WTC11 (cell line): Measurements from ENCODE around the gene TMOD3. TPM values are rescaled to one million over a fixed set of nuclear protein-coding genes. Genes with fewer than 3 reads are reported as not detected.

Source experiments
- ATAC-seq: fragments of 200-7000 bp; cut with Tn5 transposase; 2 replicates; pipeline ENCODE4 v1.10.0; 2021; ENCODE audit warnings: mild to moderate bottlenecking, moderate library complexity
- CTCF ChIA-PET: fragments of 300-600 bp; sonication (Branson Sonifier 250); formaldehyde crosslinking; loops from one replicate; lab custom pipeline; 2021; ENCODE audit warnings: antibody characterized with exemption; lab: Charles Lee
- POLR2A ChIA-PET: fragments of 350-600 bp; sonication (Branson Sonifier 250); formaldehyde crosslinking; loops from one replicate; lab custom pipeline; 2021; ENCODE audit warnings: antibody characterized with exemption; lab: Charles Lee
- DNase-seq: peaks from one replicate; pipeline ENCODE4 v3.0.0; 2021; ENCODE audit warnings: low spot score
- H3K27ac Mint-ChIP-seq: 2 replicates; pipeline ENCODE4 v1.8.0; 2021; ENCODE audit warnings: mixed read lengths
- H3K27me3 Mint-ChIP-seq: 2 replicates; pipeline ENCODE4 v1.8.0; 2021; ENCODE audit warnings: low read depth, mild to moderate bottlenecking, moderate library complexity, mixed read lengths
- H3K36me3 Mint-ChIP-seq: 2 replicates; pipeline ENCODE4 v1.8.0; 2021; ENCODE audit warnings: mixed read lengths
- H3K4me1 Mint-ChIP-seq: 2 replicates; pipeline ENCODE4 v1.8.0; 2022; ENCODE audit warnings: mixed read lengths
- H3K4me3 Mint-ChIP-seq: 2 replicates; pipeline ENCODE4 v1.8.0; 2021; ENCODE audit warnings: mild to moderate bottlenecking, moderate library complexity, mixed read lengths
- H3K9me3 Mint-ChIP-seq: 2 replicates; pipeline ENCODE4 v1.8.0; 2021; ENCODE audit warnings: mixed read lengths
- ARID4B ChIP-seq: sonication (generic); formaldehyde crosslinking; IDR thresholded peaks from 2 replicates; pipeline ENCODE4 v1.8.0; 2023; ENCODE audit warnings: missing genetic modification reagents, mild to moderate bottlenecking, borderline replicate concordance
- E2F5 ChIP-seq: sonication (generic); formaldehyde crosslinking; IDR thresholded peaks from 2 replicates; pipeline ENCODE4 v1.8.1; 2022; ENCODE audit warnings: mild to moderate bottlenecking, moderate library complexity, missing genetic modification reagents
- ESRRA ChIP-seq: sonication (generic); formaldehyde crosslinking; IDR thresholded peaks from 2 replicates; pipeline ENCODE4 v1.8.1; 2022; ENCODE audit warnings: mild to moderate bottlenecking, missing genetic modification reagents, borderline replicate concordance
- FOXP1 ChIP-seq: sonication (generic); formaldehyde crosslinking; IDR thresholded peaks from 2 replicates; pipeline ENCODE4 v1.8.0; 2022; ENCODE audit warnings: missing genetic modification reagents, mild to moderate bottlenecking, moderate library complexity, borderline replicate concordance
- GRHL2 ChIP-seq: fragments of 250-450 bp; sonication (Bioruptor Pico); IDR thresholded peaks from 2 replicates; pipeline ENCODE4 v1.8.0; 2022; ENCODE audit warnings: mild to moderate bottlenecking, moderate library complexity; ENCODE audit not compliant: insufficient replicate concordance, severe bottlenecking
- GTF2I ChIP-seq: fragments of 250-450 bp; sonication (Bioruptor Pico); conservative IDR thresholded peaks from 2 replicates; pipeline ENCODE4 v1.4.0; 2021; ENCODE audit warnings: mild to moderate bottlenecking
- JAZF1 ChIP-seq: fragments of 250-450 bp; sonication (Bioruptor Pico); IDR thresholded peaks from 2 replicates; pipeline ENCODE4 v1.9.0; 2021; ENCODE audit warnings: moderate library complexity, mild to moderate bottlenecking, inconsistent platforms
- NFATC4 ChIP-seq: fragments of 250-450 bp; sonication (Bioruptor Pico); IDR thresholded peaks from 2 replicates; pipeline ENCODE4 v1.9.0; 2021; ENCODE audit warnings: mild to moderate bottlenecking
- NFYB ChIP-seq: sonication (generic); formaldehyde crosslinking; conservative IDR thresholded peaks from 2 replicates; pipeline ENCODE4 v1.8.0; 2022; ENCODE audit warnings: low read depth, missing genetic modification reagents
- NR1H2 ChIP-seq: sonication (generic); formaldehyde crosslinking; IDR thresholded peaks from 2 replicates; pipeline ENCODE4 v1.9.0; 2021; ENCODE audit warnings: mild to moderate bottlenecking, moderate library complexity, missing genetic modification reagents
- SOX15 ChIP-seq: fragments of 250-450 bp; sonication (Bioruptor Pico); IDR thresholded peaks from 2 replicates; pipeline ENCODE4 v1.9.0; 2021; ENCODE audit warnings: mild to moderate bottlenecking
- TEAD1 ChIP-seq: sonication (generic); formaldehyde crosslinking; IDR thresholded peaks from 2 replicates; pipeline ENCODE4 v1.8.0; 2022; ENCODE audit warnings: mild to moderate bottlenecking, missing genetic modification reagents
- ZNF219 ChIP-seq: sonication (generic); formaldehyde crosslinking; IDR thresholded peaks from 2 replicates; pipeline ENCODE4 v1.8.0; 2023; ENCODE audit warnings: missing genetic modification reagents, mild to moderate bottlenecking, borderline replicate concordance
- ZNF423 ChIP-seq: fragments of 250-450 bp; sonication (Bioruptor Pico); IDR thresholded peaks from 2 replicates; pipeline ENCODE4 v2.1.2; 2022; ENCODE audit warnings: mild to moderate bottlenecking, moderate library complexity
- ZNF671 ChIP-seq: fragments of 250-450 bp; sonication (Bioruptor Pico); IDR thresholded peaks from 2 replicates; pipeline ENCODE4 v1.8.0; 2021; ENCODE audit warnings: mild to moderate bottlenecking
- total RNA-seq: library from RNA; stranded (reverse); gene quantifications from 3 replicates; pipeline ENCODE4 v1.2.3, GENCODE V29; 2021
- TF ChIP-seq, protein P1 (sequence below): sonication (generic); formaldehyde crosslinking; IDR thresholded peaks from 2 replicates; pipeline ENCODE4 v1.8.0; 2022; ENCODE audit warnings: missing genetic modification reagents
- TF ChIP-seq, protein P2 (sequence below): sonication (generic); formaldehyde crosslinking; IDR thresholded peaks from 2 replicates; pipeline ENCODE4 v1.8.0; 2022; ENCODE audit warnings: mild to moderate bottlenecking, missing genetic modification reagents

Gene TMOD3
- total RNA-seq, 1 experiment from 2014 or later = 40.6 TPM

DNA sequence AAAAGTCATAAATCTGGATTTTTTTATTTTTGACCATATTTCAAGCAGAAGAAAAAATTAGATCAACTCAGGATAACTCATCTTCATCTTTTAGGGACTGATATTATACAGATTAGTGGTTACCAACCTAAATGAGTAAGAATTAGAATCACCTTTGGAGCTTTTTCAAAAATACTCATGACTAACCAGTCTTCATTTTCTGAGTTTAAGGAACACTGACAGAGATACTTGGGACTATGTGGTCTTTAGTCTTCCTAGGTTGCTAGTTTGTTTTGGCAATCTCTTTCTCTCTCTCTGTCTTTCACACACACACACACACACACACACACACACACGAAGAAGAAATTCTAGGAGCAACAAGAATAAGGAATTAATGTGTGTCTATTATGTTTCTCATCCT, 50.1 kb downstream of the TMOD3 start (continued):
- TF ChIP-seq ARID4B (CRISPR knock-in tag) (no peak), TEAD1 (CRISPR knock-in tag) (no peak), FOXP1 (CRISPR knock-in tag) (no peak), NFATC4 (CRISPR knock-in tag) (no peak), NR1H2 (CRISPR knock-in tag) (no peak), ESRRA (CRISPR knock-in tag) (no peak), NFYB (CRISPR knock-in tag) (no peak), SOX15 (CRISPR knock-in tag) (no peak), GTF2I (CRISPR knock-in tag) (no peak), ZNF423 (no peak), GRHL2 (no peak), ZNF219 (CRISPR knock-in tag) (no peak), E2F5 (CRISPR knock-in tag) (no peak)
- TF ChIP-seq, protein P1, sequence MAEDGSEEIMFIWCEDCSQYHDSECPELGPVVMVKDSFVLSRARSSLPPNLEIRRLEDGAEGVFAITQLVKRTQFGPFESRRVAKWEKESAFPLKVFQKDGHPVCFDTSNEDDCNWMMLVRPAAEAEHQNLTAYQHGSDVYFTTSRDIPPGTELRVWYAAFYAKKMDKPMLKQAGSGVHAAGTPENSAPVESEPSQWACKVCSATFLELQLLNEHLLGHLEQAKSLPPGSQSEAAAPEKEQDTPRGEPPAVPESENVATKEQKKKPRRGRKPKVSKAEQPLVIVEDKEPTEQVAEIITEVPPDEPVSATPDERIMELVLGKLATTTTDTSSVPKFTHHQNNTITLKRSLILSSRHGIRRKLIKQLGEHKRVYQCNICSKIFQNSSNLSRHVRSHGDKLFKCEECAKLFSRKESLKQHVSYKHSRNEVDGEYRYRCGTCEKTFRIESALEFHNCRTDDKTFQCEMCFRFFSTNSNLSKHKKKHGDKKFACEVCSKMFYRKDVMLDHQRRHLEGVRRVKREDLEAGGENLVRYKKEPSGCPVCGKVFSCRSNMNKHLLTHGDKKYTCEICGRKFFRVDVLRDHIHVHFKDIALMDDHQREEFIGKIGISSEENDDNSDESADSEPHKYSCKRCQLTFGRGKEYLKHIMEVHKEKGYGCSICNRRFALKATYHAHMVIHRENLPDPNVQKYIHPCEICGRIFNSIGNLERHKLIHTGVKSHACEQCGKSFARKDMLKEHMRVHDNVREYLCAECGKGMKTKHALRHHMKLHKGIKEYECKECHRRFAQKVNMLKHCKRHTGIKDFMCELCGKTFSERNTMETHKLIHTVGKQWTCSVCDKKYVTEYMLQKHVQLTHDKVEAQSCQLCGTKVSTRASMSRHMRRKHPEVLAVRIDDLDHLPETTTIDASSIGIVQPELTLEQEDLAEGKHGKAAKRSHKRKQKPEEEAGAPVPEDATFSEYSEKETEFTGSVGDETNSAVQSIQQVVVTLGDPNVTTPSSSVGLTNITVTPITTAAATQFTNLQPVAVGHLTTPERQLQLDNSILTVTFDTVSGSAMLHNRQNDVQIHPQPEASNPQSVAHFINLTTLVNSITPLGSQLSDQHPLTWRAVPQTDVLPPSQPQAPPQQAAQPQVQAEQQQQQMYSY = no peak

DNA sequence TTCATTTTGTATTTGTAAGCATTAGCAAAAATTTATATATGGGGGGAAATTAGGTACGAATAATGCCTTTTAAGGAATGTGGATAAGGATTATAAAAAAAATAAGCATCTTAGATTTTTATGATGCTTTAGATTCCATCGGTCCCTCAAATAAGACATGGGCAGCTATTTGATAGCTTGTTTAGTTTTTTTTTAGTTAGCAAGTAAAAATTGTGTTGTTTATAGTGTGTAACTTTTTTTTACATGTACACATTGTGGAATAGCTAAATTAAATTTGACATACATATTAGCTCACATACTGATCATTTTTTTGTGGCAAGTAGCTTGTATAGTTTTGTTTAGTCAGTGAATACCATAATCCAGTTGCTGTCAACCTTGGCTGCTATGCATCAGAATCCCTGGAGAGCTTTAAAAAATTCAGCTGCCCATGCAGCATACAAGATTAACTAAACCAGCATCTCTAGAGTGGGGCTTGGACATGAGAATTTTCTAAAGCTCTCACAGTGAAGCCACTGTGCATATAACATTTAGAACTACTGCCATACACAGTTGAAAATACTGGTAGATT, 53.9 kb downstream of the TMOD3 start:
- no peak overlapping the region for H3K27ac Mint-ChIP-seq
- H3K27me3 Mint-ChIP-seq = no peaks in the 10 kb centered on the region
- peaks cover 20% of the 10 kb centered on the region for H3K36me3 Mint-ChIP-seq
- no peak for DNase-seq
- POLR2A ChIA-PET = no interaction called here
- peaks cover 13% of the 10 kb centered on the region for H3K9me3 Mint-ChIP-seq
- ATAC-seq = no peak
- no peak overlapping the region for H3K4me3 Mint-ChIP-seq
- TF ChIP-seq JAZF1 (CRISPR knock-in tag) (no peak), ZNF671 (no peak), NFYB (CRISPR knock-in tag) (no peak)
- TF ChIP-seq, protein P2, sequence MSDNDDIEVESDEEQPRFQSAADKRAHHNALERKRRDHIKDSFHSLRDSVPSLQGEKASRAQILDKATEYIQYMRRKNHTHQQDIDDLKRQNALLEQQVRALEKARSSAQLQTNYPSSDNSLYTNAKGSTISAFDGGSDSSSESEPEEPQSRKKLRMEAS (CRISPR knock-in tag) = no peak
- no peaks in the 10 kb centered on the region for H3K4me1 Mint-ChIP-seq
- CTCF ChIA-PET = interaction anchor here (0.9 to 2.9 kb wide), 3 partner anchors 21 to 34 kb away, joined by 3 to 15 read pairs (median 4); no protein-coding TSS in a partner anchor
